GM18868 (cell line): ENCODE measurements around the gene YIPF5.

Source experiments
- ATAC-seq: cut with Tn5 transposase; IDR thresholded peaks from one replicate; pipeline ENCODE4 v1.9.1; 2021; ENCODE audit warnings: mild to moderate bottlenecking, moderate library complexity; ENCODE audit not compliant: unreplicated experiment

The YIPF5 gene

GRCh38 chr5:144128844-144129243, 41.6 kb downstream of the YIPF5 start:
- ATAC-seq: no peak

GRCh38 chr5:144126707-144127106, 43.8 kb downstream of the YIPF5 start:
- no peak for ATAC-seq

GRCh38 chr5:144125163-144125726, 45.2 kb downstream of the YIPF5 start:
- ATAC-seq: no peak

GRCh38 chr5:144122641-144123040, 47.8 kb downstream of the YIPF5 start:
- no peak for ATAC-seq

GRCh38 chr5:144122081-144122480, 48.4 kb downstream of the YIPF5 start:
- no peak for ATAC-seq

GRCh38 chr5:144121577-144121976, 48.9 kb downstream of the YIPF5 start:
- ATAC-seq: no peak

GRCh38 chr5:144120661-144121180, 49.7 kb downstream of the YIPF5 start:
- no peak for ATAC-seq

- ATAC-seq: no peak
Observed at GRCh38 chr5:144117412-144117811, 53.0 kb downstream of the YIPF5 start.

GRCh38 chr5:144114571-144114970, 55.9 kb downstream of the YIPF5 start:
- ATAC-seq: no peak
